Ascending aorta (tissue), 2 donors: ENCODE data around the gene MLIP. TPM values are rescaled to one million over a fixed set of nuclear protein-coding genes. Genes with fewer than 3 reads are reported as not detected.

Source experiments
- DNase-seq, 2 donors: peaks; one replicate each; pipeline ENCODE4 v3.0.0-alpha.2; 2019; ENCODE audit warnings: low spot score in 2 of 2
- H3K27ac ChIP-seq, 2 donors: fragments of 200-600 bp; sonication (generic); one replicate each; pipeline ENCODE4 v1.5.1; 2016 to 2017; ENCODE audit warnings: mild to moderate bottlenecking in 1 of 2
- H3K27me3 ChIP-seq: fragments of 200-600 bp; sonication (generic); one replicate; pipeline ENCODE4 v1.5.1; 2017
- H3K36me3 ChIP-seq, 2 donors: fragments of 200-600 bp; sonication (generic); one replicate each; pipeline ENCODE4 v1.5.1; 2016
- H3K4me1 ChIP-seq, 2 donors: fragments of 200-600 bp; sonication (generic); one replicate each; pipeline ENCODE4 v1.5.1; 2016 to 2017; ENCODE audit warnings: mild to moderate bottlenecking in 1 of 2
- H3K4me3 ChIP-seq, 2 donors: fragments of 200-600 bp; sonication (generic); one replicate each; pipeline ENCODE4 v1.5.1; 2016 to 2017; ENCODE audit warnings: mild to moderate bottlenecking in 1 of 2
- H3K9me3 ChIP-seq, 2 donors: fragments of 200-600 bp; sonication (generic); one replicate each; pipeline ENCODE4 v1.5.1; 2016
- intact Hi-C: fragments of 100-400 bp; cut with DNase I; formaldehyde crosslinking; loops from one replicate; pipeline ENCODE4 v1.15.1; 2023
- total RNA-seq: library from RNA; depleted of rRNA; stranded (reverse); fragments of >200 nt; gene quantifications from one replicate; pipeline ENCODE4 v1.1.0, GENCODE V29; 2016
- TF ChIP-seq, protein P1 (sequence below), 3 experiments: fragments of 200-600 bp in 2 of 3; fragments of 450-650 bp in 1 of 3; sonication (generic) in 2 of 3; IDR thresholded peaks; one replicate each; pipeline ENCODE4 v1.5.1; 2016 to 2019; ENCODE audit warnings: antibody characterized with exemption in 3 of 3, mild to moderate bottlenecking in 1 of 3, moderate library complexity in 1 of 3

Gene MLIP
- total RNA-seq, 1 donor from 2014 or later = not detected

DNA sequence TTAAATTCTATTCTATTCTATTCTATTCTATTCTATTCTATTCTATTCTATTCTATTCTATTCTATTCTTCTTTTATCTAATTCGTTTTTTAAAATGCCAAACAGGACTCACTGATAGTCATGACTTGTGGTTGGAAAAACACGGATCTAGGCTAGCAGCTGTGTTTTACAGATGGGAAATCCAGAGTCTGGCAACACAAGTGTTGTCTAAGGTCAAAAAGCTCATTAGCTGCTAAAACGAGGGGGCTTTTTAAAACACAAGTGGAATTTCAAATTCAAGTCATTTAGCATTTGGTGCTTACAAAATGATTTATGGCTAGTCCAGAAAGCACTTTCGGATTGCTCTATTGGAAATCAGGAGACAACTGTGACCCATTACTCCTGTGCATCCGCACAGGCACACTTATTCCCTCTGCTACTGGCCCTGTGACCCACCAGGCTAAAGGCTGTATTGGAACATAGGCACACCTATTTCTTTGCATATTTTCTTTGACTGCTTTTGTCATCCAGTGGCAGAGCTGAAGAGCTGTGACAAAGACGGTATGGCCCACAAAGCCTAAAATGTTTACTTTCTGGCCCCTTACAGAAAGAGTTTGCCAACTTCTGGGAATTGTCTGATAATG, 17.8 kb upstream of the MLIP start:
- intact Hi-C loops = no loop called here

DNA sequence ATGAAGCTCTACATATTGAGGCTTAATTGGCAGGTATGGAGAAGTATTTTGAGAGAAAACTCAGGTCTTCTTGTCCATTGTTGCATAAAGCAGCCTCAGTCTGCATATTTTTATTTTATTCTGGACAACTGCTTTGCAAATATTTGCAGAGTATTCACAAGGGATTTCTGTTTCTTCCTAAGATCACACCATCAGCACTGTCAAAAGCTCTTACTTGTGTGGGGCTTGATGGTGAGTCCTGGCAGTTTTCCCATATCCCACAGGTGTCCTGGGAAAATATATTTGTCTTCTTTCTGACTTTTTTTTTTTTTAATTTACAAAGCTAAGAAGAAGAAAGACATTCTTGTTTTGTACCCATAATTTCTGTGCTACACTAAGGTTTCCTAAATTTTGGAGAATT, 16.9 kb upstream of the MLIP start:
- no peak for DNase-seq

More for the DNA sequence above, 17.8 kb upstream of the MLIP start:
- Histone ChIP-seq H3K4me3 (no peak overlapping the region), H3K36me3 (no peaks in the 10 kb centered on the region), H3K27ac (no peak overlapping the region), H3K9me3 (no peaks in the 10 kb centered on the region), H3K4me1 (no peaks in the 10 kb centered on the region), H3K27me3 (no peaks in the 10 kb centered on the region)
- no peak for DNase-seq
- TF ChIP-seq, protein P1, sequence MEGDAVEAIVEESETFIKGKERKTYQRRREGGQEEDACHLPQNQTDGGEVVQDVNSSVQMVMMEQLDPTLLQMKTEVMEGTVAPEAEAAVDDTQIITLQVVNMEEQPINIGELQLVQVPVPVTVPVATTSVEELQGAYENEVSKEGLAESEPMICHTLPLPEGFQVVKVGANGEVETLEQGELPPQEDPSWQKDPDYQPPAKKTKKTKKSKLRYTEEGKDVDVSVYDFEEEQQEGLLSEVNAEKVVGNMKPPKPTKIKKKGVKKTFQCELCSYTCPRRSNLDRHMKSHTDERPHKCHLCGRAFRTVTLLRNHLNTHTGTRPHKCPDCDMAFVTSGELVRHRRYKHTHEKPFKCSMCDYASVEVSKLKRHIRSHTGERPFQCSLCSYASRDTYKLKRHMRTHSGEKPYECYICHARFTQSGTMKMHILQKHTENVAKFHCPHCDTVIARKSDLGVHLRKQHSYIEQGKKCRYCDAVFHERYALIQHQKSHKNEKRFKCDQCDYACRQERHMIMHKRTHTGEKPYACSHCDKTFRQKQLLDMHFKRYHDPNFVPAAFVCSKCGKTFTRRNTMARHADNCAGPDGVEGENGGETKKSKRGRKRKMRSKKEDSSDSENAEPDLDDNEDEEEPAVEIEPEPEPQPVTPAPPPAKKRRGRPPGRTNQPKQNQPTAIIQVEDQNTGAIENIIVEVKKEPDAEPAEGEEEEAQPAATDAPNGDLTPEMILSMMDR (IDR thresholded peaks at IDR 0.05) = no peak

DNA sequence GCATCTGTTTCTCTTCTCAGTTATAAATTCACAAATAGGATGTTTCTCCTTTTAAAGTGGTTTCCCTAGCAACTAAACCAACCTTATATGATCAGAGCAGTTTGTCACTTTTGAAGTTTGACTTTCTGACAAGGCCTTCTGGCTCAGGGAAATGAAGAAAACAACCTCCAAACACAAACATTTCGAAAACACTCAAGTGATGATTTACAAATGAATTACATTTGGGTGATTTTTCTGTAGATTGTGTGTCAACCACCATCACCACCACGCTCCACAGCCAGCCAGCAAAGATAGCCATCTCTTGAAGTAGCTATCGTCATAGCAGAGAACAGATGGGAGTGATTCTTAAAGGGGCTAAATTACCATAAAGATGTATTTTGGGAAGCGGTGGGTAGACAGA, 16.5 kb upstream of the MLIP start:
- Histone ChIP-seq H3K4me1 (no peaks in the 10 kb centered on the region), H3K9me3 (no peaks in the 10 kb centered on the region), H3K27me3 (no peaks in the 10 kb centered on the region), H3K27ac (no peak overlapping the region), H3K36me3 (no peaks in the 10 kb centered on the region), H3K4me3 (no peak overlapping the region)
- intact Hi-C loops = no loop called here
- TF ChIP-seq, protein P1 (IDR thresholded peaks at IDR 0.05) = no peak
- no peak for DNase-seq

More for the DNA sequence above, 16.9 kb upstream of the MLIP start:
- H3K27me3 ChIP-seq = no peaks in the 10 kb centered on the region
- intact Hi-C loops = no loop called here
- no peaks in the 10 kb centered on the region for H3K9me3 ChIP-seq
- TF ChIP-seq, protein P1 (IDR thresholded peaks at IDR 0.05) = no peak
- no peaks in the 10 kb centered on the region for H3K4me1 ChIP-seq
- no peak overlapping the region for H3K27ac ChIP-seq
- no peaks in the 10 kb centered on the region for H3K36me3 ChIP-seq
- H3K4me3 ChIP-seq = no peak overlapping the region

DNA sequence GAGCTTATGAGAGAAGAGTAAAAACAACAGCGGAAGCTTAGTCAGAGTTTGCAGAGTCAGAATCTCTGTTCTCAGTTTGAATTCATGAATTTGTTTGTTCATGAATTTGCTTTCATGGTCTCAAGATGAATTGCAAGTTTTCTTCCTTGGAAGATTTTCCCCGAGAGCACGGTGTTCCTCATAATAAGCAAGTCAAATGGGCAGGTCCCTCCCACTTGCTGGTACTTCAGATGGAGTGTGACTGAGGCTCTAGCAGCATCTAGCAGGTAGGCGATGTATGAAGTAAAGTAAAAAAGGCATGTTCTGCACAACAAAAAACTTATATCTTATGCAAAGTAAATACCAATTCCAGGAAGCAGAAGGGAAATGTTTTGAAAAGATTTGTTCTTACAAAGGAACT, 15.5 kb upstream of the MLIP start:
- intact Hi-C loops = no loop called here
- Histone ChIP-seq H3K4me1 (no peaks in the 10 kb centered on the region), H3K27me3 (no peaks in the 10 kb centered on the region), H3K36me3 (no peaks in the 10 kb centered on the region), H3K4me3 (no peak overlapping the region), H3K27ac (no peak overlapping the region), H3K9me3 (no peaks in the 10 kb centered on the region)
- no peak for DNase-seq
- TF ChIP-seq, protein P1 (IDR thresholded peaks at IDR 0.05) = no peak

DNA sequence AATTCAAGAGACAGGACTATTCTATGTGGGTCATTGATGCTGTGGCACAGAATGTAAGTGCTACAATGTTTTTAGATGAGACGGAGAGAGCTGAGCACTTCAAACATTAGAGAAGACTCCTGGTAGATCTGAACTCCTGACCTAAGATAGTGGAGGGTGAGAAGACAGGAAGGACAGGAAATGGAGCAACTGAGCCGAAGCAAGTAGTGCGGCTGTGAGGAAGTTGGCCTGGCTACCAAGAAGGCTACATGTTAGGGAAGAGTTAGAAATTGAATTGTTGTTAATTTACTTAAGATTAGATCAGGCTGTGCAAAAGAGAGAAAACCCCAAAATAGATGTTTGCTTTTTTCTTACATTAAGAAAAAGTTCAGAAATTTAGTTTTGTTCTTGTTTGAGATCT, 14.4 kb upstream of the MLIP start:
- no peaks in the 10 kb centered on the region for H3K9me3 ChIP-seq
- TF ChIP-seq, protein P1 (IDR thresholded peaks at IDR 0.05) = no peak
- no peak overlapping the region for H3K27ac ChIP-seq
- intact Hi-C loops = no loop called here
- no peaks in the 10 kb centered on the region for H3K4me1 ChIP-seq
- H3K36me3 ChIP-seq = no peaks in the 10 kb centered on the region
- DNase-seq = no peak
- no peak overlapping the region for H3K4me3 ChIP-seq
- no peaks in the 10 kb centered on the region for H3K27me3 ChIP-seq

DNA sequence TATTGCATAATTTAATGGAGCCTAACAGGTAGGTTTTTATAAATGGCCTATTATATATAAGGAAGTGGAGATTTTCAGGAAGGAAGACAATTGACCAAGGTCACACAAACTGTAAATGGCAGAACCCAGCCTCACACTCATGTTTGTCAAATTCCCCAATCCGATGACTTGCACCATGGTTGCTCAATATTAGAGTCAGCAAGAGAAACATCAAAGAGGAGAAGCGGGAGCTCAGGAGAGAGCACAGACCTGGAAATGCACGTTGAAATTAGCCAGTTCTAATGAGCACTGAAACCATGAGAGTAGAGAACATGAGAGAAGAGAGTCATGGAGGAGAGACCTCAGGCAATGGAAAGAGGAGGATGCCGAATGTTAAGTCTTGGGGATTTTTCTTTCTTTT, 13.5 kb upstream of the MLIP start:
- H3K27ac ChIP-seq = no peak overlapping the region
- DNase-seq = no peak
- H3K36me3 ChIP-seq = no peaks in the 10 kb centered on the region
- H3K4me3 ChIP-seq = no peak overlapping the region
- no peaks in the 10 kb centered on the region for H3K9me3 ChIP-seq
- intact Hi-C loops = no loop called here
- H3K4me1 ChIP-seq = no peaks in the 10 kb centered on the region
- TF ChIP-seq, protein P1 (IDR thresholded peaks at IDR 0.05) = no peak
- H3K27me3 ChIP-seq = no peaks in the 10 kb centered on the region
